MV-4-11 (cell line): ENCODE measurements around the gene ZNF143.

Source experiments
- DNase-seq: peaks from one replicate; lab custom pipeline; 2025; lab: John Stamatoyannopoulos, UW

The ZNF143 gene

DNA sequence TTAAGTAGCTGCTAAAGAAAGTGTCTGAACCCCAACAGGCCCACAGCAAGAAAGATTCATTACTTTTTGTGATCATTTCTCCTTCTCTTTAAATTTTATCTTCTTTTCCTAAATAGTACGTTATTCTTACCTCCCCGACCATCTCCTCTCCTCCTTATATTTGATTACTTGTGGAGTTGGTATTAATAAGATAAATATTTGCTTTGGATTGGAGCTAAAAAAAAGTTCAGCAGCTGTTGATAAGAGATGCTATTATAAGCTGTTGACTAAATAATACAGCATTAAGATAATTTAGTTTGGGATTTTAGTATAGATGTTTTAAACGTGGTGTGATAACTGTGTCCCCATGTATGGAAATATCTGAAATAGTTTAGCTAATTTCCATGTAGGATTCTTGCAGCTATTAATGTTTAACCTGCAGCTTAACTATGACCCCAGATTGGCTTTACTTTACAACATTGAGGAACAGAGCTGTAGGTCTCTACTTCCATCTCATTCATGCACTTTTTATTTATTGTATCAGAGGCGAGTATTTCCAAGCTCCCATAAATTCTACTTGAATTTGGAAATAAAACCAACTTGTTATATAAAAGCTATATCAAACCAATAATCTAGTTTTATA is 37.8 kb downstream of the ZNF143 start:
- no peak for DNase-seq

DNA sequence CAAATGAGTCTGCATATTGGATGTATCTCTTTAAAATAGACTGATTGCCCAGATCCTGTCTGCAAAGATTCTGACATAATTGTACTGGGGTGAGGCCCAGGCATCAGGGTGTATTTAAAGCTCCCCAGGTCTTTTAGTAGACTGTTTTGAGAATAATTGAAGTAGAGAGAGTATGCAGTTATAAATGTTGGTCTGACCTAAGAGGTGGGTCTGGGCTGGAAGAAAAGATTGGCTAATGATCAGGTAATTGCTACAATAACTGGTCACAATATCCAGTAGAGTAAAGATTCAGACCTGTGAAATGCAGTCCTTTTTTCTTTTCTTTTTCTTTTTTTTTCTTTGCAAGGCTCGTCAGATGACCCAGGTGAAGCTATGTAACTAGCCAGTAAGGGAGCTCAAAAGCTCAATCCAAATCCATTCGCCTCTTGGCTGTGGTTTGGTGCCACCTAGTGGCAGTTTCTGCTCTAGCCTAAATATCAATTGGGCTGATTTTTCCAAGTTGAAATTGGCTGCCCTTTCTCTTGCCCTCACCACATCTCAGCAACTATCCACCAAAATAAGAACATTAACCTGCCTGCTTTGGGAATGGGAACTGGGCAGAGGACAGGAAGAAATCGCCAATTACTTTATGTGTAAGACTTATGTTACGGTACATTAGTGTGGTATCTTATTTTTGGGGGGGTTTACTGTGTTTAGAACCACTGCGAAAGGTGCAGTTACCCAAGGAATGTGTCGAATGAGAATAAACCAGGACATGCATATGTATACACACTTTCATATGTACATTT is 45.9 kb downstream of the ZNF143 start:
- peak; percentile 62 for DNase-seq

DNA sequence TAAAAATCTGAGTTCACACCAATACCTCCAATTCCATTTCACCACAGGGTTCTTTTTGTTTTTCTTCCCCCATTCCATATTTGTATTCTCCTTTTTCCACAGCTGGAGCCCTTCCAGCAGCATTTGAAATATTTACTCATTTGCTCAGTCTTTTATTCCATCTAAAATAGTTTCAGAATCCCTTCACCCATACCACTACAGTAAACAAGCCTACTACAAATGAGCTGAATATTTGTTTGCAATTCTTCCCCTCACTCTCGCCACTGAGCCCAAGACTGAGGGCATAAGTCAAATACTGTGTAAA is 46.4 kb downstream of the ZNF143 start:
- no peak for DNase-seq

DNA sequence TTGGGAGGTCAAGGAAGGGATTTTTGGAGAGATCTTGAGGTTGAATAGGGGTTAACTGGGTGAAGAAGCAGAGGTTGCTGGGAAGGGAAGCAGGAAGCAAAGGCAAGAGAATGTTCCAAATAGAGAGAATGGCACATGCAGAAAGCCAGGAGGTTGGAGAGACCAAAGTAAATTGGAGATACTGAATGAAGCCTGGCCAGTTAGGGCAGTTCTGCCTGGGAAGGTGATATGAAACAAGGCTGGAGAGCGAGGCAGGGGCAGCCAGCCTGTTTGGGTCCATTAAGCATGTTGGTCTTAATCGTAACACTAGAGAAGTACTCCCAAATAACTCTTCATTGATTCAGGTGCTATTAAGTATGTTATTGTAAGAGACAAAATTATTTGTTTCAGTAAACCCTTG is 48.2 kb downstream of the ZNF143 start:
- no peak for DNase-seq

DNA sequence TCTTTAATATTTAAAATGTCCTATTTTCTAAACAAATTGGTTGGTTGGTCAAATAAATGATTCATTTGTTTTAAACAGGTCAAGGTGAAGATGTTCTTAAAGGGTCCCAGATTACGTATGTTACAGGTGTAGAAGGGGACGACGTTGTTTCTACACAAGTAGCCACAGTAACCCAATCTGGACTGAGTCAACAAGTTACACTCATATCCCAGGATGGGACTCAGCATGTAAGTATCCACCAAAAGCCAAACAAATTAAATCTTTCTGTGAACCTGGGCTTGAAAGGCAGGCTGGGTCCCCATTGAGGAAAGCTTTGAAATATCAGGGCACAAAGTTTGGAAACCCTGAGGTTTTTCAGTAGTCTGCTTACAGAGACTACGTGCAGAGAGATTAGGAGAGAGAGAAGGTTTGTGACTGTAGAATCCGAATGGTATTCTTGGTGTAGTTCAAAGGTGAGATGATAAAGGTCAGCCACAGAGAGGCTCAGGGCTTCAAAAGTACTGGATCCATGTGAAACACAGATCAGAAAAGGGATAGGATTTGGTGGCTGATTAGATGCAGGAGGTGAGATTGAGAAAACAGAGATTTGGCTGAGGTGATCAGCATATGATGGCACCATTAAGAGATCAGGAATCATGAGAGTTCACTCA is 51.7 kb downstream of the ZNF143 start:
- DNase-seq, result no peak

DNA sequence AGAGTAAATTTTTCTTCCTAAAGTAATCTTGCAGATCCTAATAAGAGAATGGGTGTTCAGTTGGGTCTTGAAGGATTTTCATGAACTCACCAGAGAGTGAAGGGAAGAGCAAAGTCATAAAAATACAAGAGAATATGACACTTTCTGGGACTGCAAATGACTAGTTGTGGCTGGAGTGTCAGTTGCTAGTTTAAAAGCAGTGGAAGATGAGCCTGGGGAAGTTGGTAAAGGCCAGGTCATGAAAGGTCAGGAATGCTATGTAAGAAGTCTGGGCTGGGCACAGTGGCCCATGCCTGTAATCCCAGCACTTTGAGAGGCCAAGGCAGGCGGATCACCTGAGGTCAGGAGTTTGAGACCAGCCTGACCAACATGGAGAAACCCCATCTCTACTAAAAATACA is 53.8 kb downstream of the ZNF143 start:
- peak; percentile 27 for DNase-seq

DNA sequence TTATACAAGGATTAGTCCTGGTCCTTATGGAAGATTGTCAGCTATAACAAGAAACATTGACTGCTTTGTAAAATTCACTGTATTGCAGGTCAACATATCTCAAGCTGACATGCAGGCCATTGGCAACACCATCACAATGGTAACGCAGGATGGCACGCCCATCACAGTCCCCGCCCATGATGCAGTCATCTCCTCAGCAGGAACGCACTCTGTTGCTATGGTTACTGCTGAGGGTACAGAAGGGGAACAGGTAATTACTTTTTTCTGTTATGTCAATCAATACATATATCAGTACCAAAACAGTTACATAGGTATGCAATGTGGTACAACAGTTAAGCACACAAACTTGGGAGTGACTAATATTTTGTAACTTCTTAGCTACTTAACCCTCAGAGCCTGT is 55.3 kb downstream of the ZNF143 start:
- DNase-seq, result no peak

DNA sequence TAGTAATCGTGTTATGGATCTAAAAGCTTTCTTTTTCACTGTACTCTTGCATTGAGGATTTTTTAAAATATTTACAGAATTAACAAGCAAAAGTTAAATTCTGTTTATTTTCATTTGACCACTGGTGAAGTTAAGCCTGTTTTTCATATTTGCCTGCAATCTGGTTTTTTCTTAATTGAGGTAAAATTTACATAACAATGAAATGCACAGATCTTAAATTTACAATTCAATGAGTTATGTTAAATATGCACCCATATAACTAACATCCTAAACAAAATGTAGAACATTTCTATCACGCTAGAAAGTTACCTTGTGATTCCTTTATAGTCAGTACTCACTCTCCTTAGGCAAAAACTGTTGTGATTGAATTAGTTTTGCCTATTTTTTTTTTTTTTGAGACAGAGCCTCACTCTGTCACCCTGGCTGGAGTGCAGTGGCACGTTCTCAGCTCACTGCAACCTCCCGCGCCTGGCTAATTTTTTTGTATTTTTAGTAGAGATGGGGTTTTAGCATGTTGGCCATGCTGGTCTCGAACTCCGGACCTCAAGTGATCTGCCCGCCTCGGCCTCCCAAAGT is 58.1 kb downstream of the ZNF143 start:
- DNase-seq, result no peak

DNA sequence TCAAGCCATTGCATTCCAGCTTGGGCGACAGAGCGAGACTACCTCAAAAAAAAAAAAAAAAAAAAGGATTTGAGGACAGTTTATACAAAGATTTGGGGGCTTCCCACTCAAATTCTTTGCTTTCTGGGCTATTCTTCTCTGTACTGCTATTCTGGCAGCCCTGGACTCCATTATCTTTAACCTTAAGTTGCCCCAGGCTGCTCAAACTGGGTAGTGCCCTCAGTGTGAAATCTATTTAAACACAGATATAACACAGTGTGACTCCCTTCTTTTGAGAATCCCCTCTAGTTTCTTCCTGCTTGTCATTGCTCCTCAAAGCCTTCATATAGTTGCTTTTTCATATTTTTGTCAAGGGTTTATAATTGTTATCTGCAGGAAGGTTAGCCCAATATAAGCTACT is 63.2 kb downstream of the ZNF143 start:
- DNase-seq, result no peak

DNA sequence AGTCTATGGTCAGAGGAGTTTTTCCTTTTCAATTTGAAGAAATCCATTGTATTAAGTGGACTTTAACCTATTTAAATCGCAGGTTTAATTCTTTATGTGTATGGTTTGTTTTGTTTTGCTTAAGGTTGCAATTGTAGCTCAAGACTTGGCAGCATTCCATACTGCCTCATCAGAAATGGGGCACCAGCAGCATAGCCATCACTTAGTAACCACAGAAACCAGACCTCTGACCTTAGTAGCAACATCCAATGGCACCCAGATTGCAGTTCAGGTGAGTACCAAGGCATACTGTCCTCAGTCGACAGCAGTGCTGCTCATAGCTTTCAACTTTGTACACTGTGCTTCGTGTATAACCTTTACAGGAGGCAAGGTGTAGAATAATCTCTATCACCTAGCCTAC is 64.3 kb downstream of the ZNF143 start:
- no peak for DNase-seq

DNA sequence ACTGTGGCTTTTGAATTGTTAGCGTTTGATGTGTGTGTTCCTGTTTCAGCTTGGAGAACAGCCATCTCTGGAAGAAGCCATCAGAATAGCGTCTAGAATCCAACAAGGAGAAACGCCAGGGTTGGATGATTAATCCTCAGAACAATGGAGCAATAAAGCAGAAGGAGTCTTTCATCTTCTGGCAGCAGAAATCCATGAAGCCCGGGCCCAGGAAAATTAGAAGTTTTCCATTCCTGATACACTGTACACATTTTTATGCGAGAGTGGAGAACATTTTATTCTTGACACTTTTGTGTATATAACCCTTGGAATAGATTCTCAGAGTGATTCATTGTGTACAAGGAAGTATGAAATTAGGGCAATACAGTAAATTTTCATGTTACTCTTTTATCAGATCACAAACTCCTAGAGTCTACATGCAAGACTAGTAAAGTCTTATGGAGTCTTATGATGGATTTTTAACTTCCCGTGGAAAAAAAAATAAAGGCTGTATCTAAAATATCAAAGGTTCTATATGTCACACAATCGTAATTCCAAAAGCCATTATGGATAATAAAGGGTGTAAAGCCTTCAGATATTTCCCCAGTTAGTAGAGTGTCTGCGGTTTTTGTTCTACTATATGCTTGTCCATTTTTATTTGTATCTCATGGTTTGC is 66.8 kb downstream of the ZNF143 start:
- DNase-seq, result no peak

DNA sequence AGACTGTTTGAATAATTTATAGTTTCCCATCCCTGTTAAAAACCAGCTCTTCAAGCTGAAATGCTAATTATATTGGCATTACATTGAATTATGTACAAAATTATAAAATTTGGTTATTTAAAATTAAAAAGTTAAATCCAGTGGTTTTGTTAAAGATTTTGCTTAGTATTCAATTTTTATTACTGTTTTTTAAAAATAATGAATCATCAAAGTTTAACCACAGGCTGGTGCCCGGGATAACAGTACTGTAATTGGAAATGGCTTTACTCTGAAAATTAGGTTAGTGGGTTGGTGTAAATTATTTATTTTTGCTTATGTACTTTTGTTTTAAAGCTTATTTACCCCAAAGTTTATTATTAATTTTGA is 67.3 kb downstream of the ZNF143 start:
- DNase-seq, result no peak

DNA sequence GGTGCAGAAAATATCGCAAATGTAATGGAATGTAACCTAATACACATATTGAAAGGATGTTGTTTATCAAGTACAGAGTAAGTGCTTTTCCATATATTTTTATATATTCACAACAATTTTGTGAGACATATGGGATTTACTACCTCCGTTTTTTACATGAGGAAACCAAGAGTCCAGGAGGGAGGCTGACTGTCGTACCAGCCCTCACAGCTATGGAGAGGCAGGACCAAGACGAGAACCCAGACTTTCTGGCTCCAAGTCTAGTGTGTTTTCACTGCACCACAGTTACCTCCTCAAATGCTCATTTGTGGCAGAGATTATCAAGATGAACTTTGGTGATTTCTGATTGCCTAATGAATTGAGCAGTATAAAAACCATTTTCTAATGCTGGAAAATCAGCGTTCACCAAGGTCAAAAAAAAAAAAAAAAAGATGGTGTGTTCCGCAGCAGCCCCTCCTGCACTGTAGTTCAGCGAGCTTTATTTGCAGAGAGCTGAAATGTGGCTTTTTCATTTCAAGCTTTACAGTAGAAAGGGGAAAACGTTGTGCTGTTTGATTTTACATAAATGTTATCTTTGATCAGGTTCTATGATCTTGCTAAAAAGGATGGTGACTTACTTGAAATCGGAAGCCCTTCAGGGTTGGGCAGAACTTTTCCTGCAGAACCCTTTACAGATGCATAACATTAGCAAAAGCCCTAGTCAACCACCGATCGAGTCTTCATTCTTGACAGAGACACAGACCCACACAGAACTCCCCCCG is 67.9 kb downstream of the ZNF143 start:
- DNase-seq, result no peak

DNA sequence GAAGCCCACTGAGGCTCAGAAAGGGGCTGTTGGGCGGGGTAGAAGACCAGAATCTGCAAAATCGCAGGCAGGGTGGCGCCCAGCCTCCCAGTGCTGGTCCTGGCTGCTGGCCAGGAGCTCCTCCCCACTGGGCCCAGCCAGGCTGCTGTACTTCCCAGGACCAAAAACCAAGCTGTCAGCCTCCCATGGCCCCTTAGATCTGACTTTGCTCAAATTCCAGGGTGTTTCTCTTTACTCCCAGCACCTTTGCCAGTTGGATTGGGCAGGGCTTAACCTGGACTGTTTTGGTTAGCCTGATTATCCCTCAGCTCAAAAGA is 68.5 kb downstream of the ZNF143 start:
- DNase-seq, result no peak

DNA sequence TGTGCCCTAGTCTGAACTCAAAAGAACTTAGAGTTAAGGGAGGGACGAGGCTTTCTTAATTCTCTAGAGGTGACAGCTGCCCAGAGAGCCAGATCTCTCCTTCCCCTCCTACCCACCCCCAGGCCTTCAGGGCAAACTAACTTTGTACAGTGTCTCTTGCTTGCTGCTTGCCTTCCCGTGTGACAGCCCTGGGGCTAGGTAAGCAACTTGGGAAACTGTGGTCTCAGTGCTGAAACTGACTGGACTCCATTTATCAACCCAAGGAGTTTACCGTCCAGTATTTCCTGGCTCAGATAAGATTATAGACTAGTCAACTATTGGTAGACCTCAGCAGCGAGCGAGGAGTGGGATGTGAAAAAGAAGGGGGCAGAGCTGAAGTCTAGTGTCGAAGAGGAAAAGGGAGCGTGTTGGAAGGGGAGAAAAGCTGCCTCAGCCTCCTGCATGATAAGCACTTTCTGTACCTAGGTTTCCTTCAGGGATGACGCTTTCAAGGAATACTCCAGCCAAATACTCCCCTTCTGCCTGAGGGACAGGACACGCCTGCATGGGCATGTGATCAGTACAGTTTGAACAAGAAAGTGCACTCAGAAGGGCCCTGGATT is 69.3 kb downstream of the ZNF143 start:
- no peak for DNase-seq

DNA sequence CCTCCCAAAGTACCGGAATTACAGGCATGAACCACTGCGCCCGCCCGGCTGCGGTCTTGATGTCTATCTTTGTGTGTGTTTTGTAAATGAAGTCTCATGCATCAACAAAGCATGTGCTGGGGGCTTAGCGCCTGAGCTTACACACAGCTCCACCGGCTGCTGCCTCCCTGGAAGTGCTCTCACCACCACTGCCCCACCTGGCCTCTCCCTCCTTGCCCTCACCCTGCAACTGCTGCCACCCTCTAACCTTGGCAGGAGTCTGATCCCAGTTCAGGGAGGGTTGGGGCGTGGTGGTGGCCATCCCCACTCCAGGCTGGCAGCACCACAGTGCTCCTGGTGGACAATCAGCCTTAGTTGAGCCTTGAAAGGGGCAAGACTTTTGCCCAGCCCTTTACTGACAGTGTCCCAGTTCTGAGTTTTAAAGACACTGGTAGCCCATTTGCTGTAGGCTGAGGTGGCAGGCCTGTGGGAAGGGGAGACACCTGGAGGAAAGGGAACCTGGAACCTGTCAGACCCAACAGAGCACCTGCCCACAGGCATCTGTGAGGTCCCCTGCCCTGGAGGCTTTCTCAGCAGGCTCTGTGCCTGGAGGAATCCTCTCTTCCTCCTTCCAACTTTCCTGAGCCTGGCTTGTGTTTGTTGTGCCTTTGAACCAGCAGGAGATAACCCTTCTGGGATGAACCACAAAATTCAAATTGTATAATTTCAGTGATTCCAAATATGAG is 70.3 kb downstream of the ZNF143 start:
- DNase-seq, result no peak

DNA sequence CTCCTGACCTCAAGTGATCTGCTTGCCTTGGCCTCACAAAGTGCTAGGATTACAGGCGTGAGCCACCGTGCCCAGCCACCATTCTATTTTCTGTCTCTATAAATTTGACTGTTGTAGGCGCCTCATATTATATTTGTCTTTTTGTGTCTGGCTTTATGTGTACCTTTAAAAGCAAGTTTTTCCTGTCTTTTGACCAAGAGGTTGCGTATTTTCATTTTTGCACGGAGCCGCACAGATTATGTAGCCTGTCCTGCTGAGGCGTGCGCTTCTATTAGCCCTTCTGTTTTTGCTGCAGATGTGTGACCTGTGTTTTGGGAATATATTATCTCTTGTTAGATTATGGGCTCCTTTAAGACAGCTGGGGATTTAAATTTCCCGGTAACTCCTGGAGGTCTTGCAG is 72.2 kb downstream of the ZNF143 start:
- no peak for DNase-seq

DNA sequence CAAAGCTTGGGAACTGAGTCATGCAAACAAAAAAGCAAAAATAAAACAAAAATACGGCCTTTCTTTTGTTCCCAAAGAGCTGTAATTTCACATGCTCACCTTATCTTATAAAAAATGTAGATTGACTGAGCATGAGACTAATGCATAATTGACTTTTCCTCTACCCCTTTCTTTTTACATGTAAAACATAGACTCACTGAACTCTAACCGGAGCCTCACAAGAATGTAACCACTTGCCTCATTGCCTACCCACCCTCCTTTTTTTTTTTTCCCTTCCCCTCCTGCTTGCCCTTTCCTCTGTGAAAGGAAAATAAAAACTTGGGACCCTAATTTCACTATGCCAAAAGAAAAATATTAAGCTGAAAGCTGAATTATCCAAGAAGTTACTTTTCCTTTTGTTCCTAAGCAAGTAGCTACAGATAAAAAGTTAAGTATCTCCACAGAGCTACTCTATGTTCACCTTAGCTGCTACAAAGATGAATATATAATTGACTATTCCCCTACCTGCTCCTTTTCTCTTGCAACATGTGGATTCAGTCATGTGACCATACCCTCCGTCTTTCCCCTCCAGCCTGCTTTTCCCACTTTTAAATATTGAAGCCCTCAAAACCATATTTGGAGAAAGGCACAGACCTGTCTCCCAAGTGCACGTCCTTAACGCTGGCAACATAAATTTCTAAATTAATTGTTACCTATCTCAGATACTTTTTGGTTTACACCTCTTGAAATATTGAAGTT is 73.1 kb downstream of the ZNF143 start:
- DNase-seq, result no peak

DNA sequence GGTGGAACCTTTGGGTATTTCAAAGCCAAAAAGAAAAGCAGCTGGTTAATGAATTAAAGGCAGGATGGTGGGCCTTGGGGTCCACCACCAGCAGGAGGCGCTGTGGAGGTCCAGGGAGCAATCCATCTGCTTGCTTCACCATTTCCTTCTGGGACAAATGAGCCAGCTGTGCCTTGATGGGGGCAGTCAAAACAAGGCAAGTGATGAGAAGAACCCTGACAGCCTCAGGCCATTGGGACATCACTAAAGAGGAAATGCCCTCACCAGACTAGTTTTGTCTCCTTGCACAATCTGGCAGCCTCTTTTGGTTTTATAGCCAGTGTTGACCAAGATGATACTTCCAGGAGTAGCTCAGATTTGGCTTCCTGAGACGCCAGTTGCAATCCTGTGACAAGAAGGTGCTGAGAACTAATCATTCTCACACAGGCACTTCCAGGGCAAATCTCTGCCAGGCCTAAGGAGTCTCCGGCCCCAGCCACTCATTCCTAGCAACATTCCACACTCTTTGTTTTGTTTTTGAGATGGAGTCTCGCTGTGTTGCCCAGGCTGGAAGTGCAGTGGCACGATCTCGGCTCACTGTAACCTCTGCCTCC is 74.5 kb downstream of the ZNF143 start:
- DNase-seq, result peak; percentile 94

DNA sequence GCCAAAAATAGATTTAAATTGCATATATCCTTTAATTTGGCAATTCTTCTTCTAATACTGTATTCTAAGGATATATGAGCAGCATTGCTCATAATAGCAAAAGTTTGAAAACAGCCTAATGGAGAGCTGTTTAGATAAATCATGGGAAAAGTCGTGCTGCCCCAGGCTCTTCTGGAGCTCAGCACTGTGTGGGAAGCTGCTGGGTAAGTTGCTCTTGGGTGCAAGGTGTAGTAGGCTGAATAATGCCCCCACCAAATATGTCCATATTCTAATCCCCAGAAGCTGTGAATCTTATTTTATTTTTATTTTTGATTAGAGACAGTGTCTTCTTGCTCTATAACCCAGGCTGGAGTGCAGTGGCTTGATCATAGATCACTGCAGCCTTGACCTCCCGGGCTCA is 77.7 kb downstream of the ZNF143 start:
- DNase-seq, result no peak
